HG03457 (cell line): ENCODE measurements around the gene CWC22.
"Not testable (repeated sequence)": the region's sequence is repeated elsewhere in the genome, so short reads cannot be mapped to it uniquely, and the experiment has no call there.

Source experiments
- ATAC-seq: cut with Tn5 transposase; IDR thresholded peaks from one replicate; pipeline ENCODE4 v1.9.1; 2021; ENCODE audit warnings: moderate number of reproducible peaks; ENCODE audit not compliant: unreplicated experiment

Gene CWC22

GRCh38 chr2:180006781-180007579, at the start of gene CWC22:
Gene CWC22, minus strand, starts transcription at chr2:180007297. Its CDS starts 13,956 bp downstream, at chr2:179993341.
- peak; percentile 98 for ATAC-seq

GRCh38 chr2:180056367-180057118, 49.4 kb upstream of the CWC22 start:
- no peak for ATAC-seq

GRCh38 chr2:180054576-180054975, 47.5 kb upstream of the CWC22 start:
- ATAC-seq = not testable (repeated sequence)

DNA sequence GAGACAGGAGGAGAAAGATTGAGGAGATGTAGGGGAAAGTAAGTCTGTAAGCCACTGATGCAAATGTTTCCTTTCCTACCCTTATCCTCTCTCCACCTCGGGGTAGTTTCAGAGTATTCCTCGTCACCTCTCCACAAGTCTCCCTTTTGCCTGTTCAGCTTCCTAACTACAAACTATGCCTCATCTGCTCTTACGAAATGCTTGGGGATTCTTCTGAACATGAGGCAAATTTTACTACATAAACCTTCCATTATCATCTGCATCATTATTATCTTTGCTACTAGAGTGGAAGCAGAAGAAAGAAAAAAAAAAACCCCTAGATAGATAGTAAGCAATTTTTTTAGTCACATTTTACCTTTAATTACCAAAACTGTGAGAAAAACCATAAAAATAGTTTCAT, 43.1 kb upstream of the CWC22 start:
- ATAC-seq = no peak

- ATAC-seq = no peak
These were observed 41.2 kb upstream of the CWC22 start for GRCh38 chr2:180048251-180048650.

GRCh38 chr2:180046776-180047175, 39.7 kb upstream of the CWC22 start:
- ATAC-seq = no peak

DNA sequence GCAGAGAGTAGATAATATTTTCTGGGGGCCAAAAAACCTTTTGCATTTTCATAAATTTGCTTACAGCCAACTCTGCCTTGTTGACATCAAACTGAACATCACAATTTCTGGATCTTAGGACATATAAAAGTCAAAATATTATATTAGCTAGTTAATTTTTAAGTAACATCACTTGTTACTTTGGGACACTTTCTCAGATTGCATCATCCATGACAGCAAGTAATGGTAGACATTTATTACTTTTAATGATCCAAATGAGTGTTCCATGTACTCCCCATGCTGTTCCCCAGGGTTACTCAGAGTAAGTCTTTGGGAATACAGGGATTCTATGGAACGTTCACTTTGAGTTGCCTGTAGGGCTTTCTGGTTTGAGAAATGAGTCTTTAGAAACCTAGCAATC, 39.1 kb upstream of the CWC22 start:
- no peak for ATAC-seq

DNA sequence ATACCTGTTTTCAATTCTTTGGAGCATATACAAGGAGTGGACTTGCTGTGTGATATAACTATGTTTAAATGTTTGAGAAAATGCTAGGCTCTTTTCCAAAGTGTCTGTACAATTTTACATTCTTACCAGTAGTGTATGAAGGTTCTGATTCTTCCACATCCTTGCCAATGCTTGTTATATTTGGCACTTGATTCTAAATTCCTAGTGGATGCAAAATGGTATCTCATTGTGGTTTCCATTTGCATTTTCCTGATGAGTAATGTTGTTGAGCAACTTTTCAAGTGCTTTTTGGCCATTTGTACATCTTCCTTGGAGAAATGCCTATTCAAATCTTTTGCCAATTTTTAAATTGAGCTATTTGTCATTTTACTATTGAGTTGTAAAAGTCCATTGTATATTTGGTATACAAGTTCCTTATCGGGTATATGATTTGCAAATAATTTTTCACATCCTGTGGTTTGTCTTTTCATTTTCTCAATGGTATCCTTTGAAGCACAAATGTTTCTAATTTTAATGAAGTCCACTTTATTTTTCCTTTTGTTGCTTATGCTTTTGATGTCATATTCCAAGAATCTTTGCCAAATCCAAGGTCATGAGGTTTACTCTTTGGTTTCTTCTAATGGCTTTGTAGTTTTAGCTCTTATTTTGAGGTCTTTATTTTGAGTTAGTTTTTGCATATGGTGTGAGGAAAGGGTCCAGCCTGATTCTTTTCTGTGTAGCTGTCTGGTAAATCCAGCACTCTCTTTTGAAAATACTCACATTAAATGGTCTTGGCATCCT, 33.2 kb upstream of the CWC22 start:
- ATAC-seq = no peak

- ATAC-seq = no peak
These were observed 31.9 kb upstream of the CWC22 start for GRCh38 chr2:180038997-180039396.

DNA sequence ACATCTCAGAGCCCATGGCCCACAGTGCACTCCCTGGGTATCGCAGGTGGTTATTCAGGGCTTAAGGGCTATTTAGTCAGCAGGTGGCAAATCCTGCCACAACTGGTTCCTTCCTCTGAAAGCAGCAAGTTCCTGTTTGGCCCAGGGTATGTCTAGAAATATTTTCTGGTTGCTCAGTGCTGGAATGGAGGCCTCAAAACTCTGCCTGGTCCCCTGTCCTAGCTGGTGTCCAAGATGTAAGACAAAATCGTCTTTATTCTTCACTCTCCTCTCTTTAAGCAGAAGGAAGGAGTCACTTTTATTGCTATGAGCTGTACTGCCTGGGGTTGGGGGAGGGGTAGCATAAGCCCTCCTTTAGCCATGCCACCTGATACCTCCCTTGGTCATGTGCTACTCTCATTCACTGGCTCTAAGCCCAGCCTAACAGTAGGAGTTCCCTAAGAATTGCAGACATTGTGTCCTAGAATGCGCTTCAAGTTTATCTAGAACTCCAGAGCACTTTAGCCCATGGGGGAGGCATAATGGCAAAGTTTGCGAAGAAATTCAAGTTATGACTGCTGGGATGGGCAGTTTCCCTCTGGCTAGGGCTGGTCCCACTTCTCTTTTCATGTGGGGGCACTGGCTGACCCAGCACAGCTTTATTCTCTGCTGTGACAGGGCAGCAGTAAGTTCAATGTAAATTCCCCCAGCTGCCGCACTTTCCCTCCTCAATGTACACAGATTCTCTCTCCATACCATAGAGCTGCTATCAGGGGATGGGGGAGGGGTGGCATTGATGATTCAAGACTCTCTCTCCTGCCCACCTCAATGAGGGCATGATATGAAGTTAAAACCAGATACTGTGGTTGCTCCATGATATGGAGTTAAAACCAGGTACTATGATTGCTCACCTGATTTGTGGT, 27.1 kb upstream of the CWC22 start:
- no peak for ATAC-seq

GRCh38 chr2:180029575-180029974, 22.5 kb upstream of the CWC22 start:
- ATAC-seq = no peak

DNA sequence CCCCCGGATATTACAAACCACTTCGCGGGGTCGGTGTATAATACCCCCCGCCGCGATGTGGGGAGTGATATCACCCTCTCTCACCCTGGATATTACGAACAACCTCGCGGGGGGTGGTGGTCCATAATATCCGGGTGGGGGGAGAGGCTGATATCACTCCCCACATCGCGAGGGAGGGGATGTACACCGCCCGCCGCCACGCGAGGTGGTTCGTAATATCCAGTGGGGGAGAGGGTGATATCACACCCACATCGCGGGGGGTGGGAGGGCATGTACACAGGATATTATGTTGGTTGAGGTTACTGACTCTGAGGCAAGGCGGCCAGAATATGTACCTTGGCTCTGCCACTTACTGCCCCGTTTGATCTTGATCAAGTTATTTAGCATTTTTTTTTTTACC, 14.8 kb upstream of the CWC22 start:
- ATAC-seq = no peak

DNA sequence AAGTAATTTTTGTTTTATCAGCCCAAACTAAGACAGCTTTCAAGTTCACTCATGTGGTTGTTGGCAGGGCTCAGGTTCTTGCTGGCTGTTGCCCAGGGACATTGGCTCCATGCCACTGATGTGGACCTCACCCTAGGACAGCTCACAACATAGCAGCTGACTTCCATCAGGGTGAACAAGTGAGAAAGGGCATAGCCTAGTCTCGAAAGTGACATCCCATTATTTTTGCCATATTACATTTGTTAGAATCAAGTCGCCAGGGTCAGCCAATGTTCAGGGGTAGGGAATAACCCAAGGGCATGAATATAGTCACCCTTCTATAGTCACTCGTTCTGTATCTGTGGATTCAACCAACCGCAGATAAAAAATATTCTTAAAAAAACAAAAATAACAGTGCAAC, 10.7 kb upstream of the CWC22 start:
- no peak for ATAC-seq

DNA sequence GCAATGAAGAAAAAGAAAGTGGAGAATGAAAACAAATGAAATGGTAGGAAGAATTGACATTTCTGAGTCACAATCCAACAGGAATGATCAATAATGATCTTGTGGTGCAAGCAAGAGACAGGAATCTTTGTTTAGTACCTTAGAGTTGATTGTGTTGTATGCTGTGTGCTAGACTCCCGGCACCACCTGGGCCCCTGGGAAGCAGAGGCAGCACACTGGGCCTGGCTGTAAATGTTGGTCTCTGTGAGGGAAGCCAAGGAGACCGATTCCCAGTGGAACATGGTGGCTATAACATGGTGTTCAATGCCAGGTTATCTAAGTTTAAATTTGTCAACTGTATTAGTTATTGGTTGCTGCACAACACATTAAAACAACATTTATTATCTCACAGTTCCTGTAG, 9.8 kb upstream of the CWC22 start:
- ATAC-seq = no peak

DNA sequence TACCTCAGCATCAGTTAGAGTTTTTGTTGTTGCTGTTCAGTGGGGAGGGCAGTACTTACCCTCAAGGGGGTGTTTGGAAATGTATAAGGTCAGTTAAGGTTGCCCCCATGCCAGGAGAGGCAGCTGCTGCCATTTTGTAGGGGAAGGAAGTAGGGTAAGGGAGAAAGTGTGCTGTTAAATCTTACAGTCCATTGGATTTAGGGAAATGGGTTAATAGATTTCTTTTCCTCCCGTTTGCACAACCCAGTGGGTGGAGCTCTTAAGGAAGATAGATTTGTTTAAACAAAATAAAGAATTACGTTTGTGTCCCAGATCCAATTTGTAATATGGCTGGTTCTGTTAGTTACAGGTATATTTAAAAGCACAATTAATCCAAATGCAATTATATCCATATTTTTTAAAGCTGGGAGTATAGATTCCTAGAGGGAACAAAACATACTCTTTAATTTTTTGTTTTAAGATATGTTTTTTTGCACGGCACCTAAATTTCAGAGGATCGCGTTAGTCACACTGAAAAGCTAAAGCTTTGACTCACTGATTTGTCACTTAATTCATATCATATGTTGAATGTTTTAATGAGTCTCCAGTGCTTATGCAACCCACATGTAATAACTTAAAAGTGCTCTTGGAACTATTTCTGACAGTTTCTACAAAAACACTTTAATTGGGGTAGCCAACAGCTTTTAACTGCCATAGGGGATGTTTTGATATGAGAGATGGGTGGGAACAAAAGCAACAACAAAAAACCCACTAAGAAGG, 9.0 kb upstream of the CWC22 start:
- ATAC-seq = no peak

- ATAC-seq = no peak
These were observed 5.4 kb upstream of the CWC22 start for GRCh38 chr2:180012523-180012922.

- ATAC-seq = no peak
These were observed 3.6 kb upstream of the CWC22 start for GRCh38 chr2:180010701-180011100.

DNA sequence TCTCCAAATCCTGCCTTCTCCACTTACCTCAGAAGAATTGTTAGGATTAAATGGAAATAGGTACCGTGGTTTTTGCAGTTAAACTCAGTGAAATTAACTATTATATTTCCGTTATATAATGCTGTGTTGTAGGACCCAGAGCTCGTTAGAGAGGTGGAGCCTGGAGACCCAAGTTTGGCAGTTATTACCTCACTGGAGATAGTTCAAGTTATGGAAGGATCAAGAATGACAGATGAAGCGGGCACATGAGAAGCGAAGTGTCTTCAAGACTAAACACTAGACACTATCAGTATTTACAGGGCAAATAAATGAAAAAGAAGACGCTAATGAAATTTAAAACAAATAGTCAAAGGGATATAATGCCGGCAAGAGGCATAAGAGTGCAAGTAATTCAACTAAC, 866 bp downstream of the CWC22 start:
- ATAC-seq = no peak

DNA sequence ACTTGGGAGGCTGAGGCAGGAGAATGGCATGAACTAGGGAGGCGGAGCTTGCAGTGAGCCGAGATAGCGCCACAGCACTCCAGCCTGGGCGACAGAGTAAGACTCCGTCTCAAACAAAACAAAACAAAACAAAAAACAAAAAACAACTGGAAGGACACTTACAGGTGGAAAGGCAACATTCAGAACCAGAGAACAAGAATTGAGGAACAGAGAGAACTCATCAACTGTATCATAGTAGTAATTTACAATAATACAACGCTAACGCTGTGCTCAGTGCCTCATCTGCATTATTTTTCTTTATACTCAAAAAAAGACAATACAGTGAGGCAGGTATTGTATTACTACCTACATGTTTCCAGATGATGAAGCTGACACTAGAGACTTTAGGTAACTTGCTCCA, 1.6 kb downstream of the CWC22 start:
- not testable (repeated sequence) for ATAC-seq

- ATAC-seq = no peak
These were observed 2.4 kb downstream of the CWC22 start for GRCh38 chr2:180004731-180005130.
